HG03460 (cell line): ENCODE data around the gene PCA3.
"Not testable (repeated sequence)": the region's sequence is repeated elsewhere in the genome, so short reads cannot be mapped to it uniquely, and the experiment has no call there.

Experiments used
- ATAC-seq: cut with Tn5 transposase; IDR thresholded peaks from one replicate; pipeline ENCODE4 v1.9.1; 2021; ENCODE audit not compliant: unreplicated experiment

The PCA3 gene

GRCh38 chr9:76764138-76764537 is at the start of gene PCA3:
Gene PCA3, plus strand, starts transcription at chr9:76764438.
- ATAC-seq, result no peak

GRCh38 chr9:76716085-76716672 is 48.1 kb upstream of the PCA3 start:
- no peak for ATAC-seq

- ATAC-seq, result no peak
Observed at GRCh38 chr9:76717176-76717575, 47.1 kb upstream of the PCA3 start.

- no peak for ATAC-seq
Observed at GRCh38 chr9:76717613-76718012, 46.6 kb upstream of the PCA3 start.

- ATAC-seq, result no peak
Observed at GRCh38 chr9:76718166-76718565, 46.1 kb upstream of the PCA3 start.

GRCh38 chr9:76720245-76720644 is 44.0 kb upstream of the PCA3 start:
- ATAC-seq, result no peak

- ATAC-seq, result no peak
Observed at GRCh38 chr9:76725011-76725546, 39.2 kb upstream of the PCA3 start.

- ATAC-seq, result no peak
Observed at GRCh38 chr9:76725885-76726284, 38.4 kb upstream of the PCA3 start.

GRCh38 chr9:76729116-76729515 is 35.1 kb upstream of the PCA3 start:
- ATAC-seq, result no peak

- no peak for ATAC-seq
Observed at GRCh38 chr9:76729980-76730737, 34.1 kb upstream of the PCA3 start.

- ATAC-seq, result no peak
Observed at GRCh38 chr9:76730801-76731200, 33.4 kb upstream of the PCA3 start.

GRCh38 chr9:76732341-76732958 is 31.8 kb upstream of the PCA3 start:
- no peak for ATAC-seq

GRCh38 chr9:76733096-76733495 is 31.1 kb upstream of the PCA3 start:
- no peak for ATAC-seq

- ATAC-seq, result no peak
Observed at GRCh38 chr9:76734716-76735115, 29.5 kb upstream of the PCA3 start.

GRCh38 chr9:76737154-76737902 is 26.9 kb upstream of the PCA3 start:
- no peak for ATAC-seq

GRCh38 chr9:76738402-76738801 is 25.8 kb upstream of the PCA3 start:
- ATAC-seq, result no peak

- no peak for ATAC-seq
Observed at GRCh38 chr9:76741524-76741923, 22.7 kb upstream of the PCA3 start.

- ATAC-seq, result not testable (repeated sequence)
Observed at GRCh38 chr9:76742890-76743289, 21.3 kb upstream of the PCA3 start.

GRCh38 chr9:76743931-76744330 is 20.3 kb upstream of the PCA3 start:
- ATAC-seq, result no peak

- ATAC-seq, result no peak
Observed at GRCh38 chr9:76744336-76744735, 19.9 kb upstream of the PCA3 start.

- ATAC-seq, result no peak
Observed at GRCh38 chr9:76751001-76751400, 13.2 kb upstream of the PCA3 start.
